Measurements from ENCODE around the gene LYRM1. TPM values are rescaled to one million over a fixed set of nuclear protein-coding genes. Genes with fewer than 3 reads are reported as not detected.

LYRM1 gene
- total RNA-seq, 3 donors from 2014 or later, result 42.6 to 54.6 (median 50.9) TPM

DNA sequence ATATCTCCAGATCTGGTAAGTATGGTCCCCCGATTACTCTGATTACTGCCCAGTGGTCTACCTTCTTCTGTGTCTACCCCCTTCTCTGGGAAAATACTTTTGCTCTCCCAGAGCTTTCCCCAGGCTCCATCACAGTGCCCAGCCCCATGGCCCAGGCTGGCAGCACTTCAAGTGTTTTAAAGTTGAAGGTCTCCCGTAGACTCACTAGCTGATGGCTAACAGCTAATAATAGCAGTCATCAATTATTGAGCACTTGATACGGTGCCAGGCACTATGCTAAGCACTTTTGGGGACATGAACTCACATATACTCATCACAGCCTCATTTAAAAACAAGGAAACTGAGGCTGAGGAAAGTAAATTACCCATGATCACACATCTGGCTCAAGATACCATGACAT is 33.8 kb upstream of the LYRM1 start:
- no peak for TF ChIP-seq POLR2AphosphoS5 (IDR thresholded peaks at IDR 0.05)
- TF ChIP-seq, protein P1, sequence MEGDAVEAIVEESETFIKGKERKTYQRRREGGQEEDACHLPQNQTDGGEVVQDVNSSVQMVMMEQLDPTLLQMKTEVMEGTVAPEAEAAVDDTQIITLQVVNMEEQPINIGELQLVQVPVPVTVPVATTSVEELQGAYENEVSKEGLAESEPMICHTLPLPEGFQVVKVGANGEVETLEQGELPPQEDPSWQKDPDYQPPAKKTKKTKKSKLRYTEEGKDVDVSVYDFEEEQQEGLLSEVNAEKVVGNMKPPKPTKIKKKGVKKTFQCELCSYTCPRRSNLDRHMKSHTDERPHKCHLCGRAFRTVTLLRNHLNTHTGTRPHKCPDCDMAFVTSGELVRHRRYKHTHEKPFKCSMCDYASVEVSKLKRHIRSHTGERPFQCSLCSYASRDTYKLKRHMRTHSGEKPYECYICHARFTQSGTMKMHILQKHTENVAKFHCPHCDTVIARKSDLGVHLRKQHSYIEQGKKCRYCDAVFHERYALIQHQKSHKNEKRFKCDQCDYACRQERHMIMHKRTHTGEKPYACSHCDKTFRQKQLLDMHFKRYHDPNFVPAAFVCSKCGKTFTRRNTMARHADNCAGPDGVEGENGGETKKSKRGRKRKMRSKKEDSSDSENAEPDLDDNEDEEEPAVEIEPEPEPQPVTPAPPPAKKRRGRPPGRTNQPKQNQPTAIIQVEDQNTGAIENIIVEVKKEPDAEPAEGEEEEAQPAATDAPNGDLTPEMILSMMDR (IDR thresholded peaks at IDR 0.05), result no peak
- no peak for TF ChIP-seq POLR2A (IDR thresholded peaks at IDR 0.05)
- Histone ChIP-seq H3K27ac (peak overlapping the region; percentile 49 to 67), H3K27me3 (no peaks in the 10 kb centered on the region), H3K4me3 (no peak overlapping the region), H3K36me3 (no peaks in the 10 kb centered on the region), H3K4me1 (peaks cover 10 to 19% of the 10 kb centered on the region in 2 donors), H3K9me3 (no peaks in the 10 kb centered on the region)
- no peak for DNase-seq (ENCODE audit: low spot score in 2 of 2)
- intact Hi-C loops (cut with DNase I; ENCODE audit: low total_unique reads), result no loop called here

DNA sequence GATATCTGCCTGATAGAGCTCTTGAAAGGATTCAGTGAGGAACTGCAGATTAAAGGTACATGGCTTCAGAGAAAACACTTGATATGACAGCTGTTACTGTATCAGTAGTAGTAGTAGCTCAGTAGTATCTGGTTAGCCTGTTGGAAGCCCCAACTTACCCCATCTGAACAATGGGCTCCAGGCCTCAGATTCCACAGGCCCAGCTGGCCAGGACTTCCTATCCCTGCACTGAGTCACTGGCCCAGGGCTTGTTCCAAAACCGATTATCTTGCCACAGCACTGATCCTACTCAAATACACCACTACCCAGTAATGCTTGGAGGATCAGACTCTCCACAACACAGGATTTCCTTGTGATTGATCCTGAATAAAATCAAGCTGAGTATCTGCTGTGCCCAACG is 33.0 kb upstream of the LYRM1 start:
- H3K4me3 ChIP-seq, result no peak overlapping the region
- TF ChIP-seq, protein P1 (IDR thresholded peaks at IDR 0.05), result no peak
- no peak for TF ChIP-seq POLR2AphosphoS5 (IDR thresholded peaks at IDR 0.05)
- intact Hi-C loops (cut with DNase I; ENCODE audit: low total_unique reads), result no loop called here

DNA sequence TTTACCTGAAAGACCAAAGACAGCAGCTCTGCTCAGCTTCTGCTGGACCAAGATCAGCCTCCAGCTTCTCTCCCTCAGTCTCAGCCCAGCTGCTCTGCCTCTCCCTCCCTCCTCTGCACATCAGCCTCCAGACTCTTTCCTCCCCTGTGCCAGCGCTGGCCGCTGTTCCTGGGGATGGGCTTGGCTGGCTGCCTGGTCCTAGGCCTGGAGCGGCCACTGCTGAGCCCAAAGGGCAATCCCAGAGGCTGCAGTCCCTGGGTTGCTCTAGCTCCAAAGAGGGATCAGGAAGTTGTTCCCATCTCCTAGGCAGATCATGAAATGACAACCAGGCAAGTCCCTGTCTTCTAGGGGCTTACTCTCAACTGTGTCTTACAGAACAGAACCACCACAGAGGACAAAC is 31.7 kb upstream of the LYRM1 start:
- peak in 1 of 3 donors; percentile 24 for TF ChIP-seq POLR2AphosphoS5 (IDR thresholded peaks at IDR 0.05)
- TF ChIP-seq, protein P1 (IDR thresholded peaks at IDR 0.05), result no peak
- no peak for TF ChIP-seq POLR2A (IDR thresholded peaks at IDR 0.05)
- intact Hi-C loops (cut with DNase I; ENCODE audit: low total_unique reads), result no loop called here
- Histone ChIP-seq H3K9me3 (no peaks in the 10 kb centered on the region), H3K27me3 (no peaks in the 10 kb centered on the region), H3K4me1 (peaks cover 10 to 19% of the 10 kb centered on the region in 2 donors), H3K4me3 (no peak overlapping the region), H3K36me3 (no peaks in the 10 kb centered on the region), H3K27ac (peak overlapping the region; percentile 45 to 68)
- peak in 1 of 2 donors; percentile 56 for DNase-seq (ENCODE audit: low spot score in 2 of 2)

More for the DNA sequence above, 33.0 kb upstream of the LYRM1 start:
- Histone ChIP-seq H3K36me3 (no peaks in the 10 kb centered on the region), H3K4me1 (peaks cover 10 to 19% of the 10 kb centered on the region in 2 donors), H3K9me3 (no peaks in the 10 kb centered on the region), H3K27me3 (no peaks in the 10 kb centered on the region), H3K27ac (peak overlapping the region; percentile 22 to 49)
- no peak for DNase-seq (ENCODE audit: low spot score in 2 of 2)

DNA sequence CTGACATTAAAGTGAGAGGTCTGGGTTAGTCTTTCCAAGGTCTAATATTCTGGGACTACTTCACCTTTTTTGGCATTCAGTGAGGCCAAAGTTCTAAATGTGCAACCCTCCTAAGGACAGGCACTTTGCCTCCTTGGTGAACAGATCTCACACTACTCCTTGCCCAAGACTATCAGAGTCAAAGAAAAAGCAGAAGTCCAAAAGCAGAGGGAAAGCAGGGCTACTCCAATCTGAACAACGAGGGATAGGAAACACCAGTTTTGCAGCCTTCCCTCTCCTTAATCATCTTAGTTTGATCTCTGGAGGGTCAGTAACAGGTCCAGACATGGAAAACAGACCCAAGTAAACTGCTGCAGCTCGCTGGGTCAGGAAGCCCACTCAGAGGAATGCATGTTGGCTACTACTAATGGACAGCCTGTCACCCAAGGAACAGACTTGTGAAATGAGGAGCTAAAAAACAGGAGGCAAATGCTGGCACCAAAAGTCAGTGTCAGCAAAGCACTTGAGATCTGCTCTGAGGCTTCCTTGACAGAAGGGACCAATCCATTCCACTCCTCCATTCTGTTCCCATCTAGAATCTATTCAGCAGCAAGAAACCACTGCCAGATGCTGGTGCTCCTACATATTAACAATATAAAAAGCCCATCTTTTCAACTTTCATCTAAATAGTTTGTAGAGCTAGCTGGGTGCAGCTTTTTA is 30.3 kb upstream of the LYRM1 start:
- peak overlapping the region; percentile 63 to 68 for H3K27ac ChIP-seq
- intact Hi-C loops (cut with DNase I; ENCODE audit: low total_unique reads), result no loop called here

DNA sequence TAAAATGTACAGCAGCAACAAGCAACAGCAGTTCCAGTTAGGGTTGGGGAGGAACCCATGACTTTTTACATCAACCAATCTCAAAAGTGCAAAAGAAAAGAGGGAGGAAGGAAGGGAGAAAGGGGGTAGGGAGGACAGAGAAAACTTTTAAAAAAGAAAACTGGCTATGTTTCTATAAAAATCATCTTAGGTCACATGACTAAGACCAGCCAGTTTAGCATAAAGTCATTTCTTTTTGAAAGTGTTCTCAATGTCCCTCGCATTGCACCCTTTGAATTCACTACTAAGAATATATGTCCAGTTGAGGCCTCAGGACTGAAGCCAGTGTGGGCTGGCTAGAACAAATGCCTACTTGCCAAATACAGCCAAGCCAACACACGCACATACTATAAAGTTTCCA is 29.3 kb upstream of the LYRM1 start:
- Histone ChIP-seq H3K36me3 (no peaks in the 10 kb centered on the region), H3K27ac (peak overlapping the region; percentile 63 to 68), H3K4me1 (peaks cover 10 to 21% of the 10 kb centered on the region in 2 donors), H3K9me3 (no peaks in the 10 kb centered on the region), H3K4me3 (no peak overlapping the region), H3K27me3 (no peaks in the 10 kb centered on the region)
- no peak for DNase-seq (ENCODE audit: low spot score in 2 of 2)
- intact Hi-C loops (cut with DNase I; ENCODE audit: low total_unique reads), result no loop called here
- no peak for TF ChIP-seq POLR2AphosphoS5 (IDR thresholded peaks at IDR 0.05)
- no peak for TF ChIP-seq POLR2A (IDR thresholded peaks at IDR 0.05)
- TF ChIP-seq, protein P1 (IDR thresholded peaks at IDR 0.05), result no peak

More for the DNA sequence above, 30.3 kb upstream of the LYRM1 start:
- Histone ChIP-seq H3K4me1 (peaks cover 10 to 25% of the 10 kb centered on the region in 2 donors), H3K9me3 (no peaks in the 10 kb centered on the region), H3K4me3 (no peak overlapping the region), H3K27me3 (no peaks in the 10 kb centered on the region), H3K36me3 (no peaks in the 10 kb centered on the region)
- TF ChIP-seq POLR2A (IDR thresholded peaks at IDR 0.05), result no peak
- TF ChIP-seq POLR2AphosphoS5 (IDR thresholded peaks at IDR 0.05), result no peak
- TF ChIP-seq, protein P1 (IDR thresholded peaks at IDR 0.05), result no peak
- no peak for DNase-seq (ENCODE audit: low spot score in 2 of 2)

Measured in breast epithelium (tissue), 4 donors.